GM21786 (cell line): ENCODE measurements around the gene SVIL.
"Not testable (repeated sequence)": the region's sequence is repeated elsewhere in the genome, so short reads cannot be mapped to it uniquely, and the experiment has no call there.

Experiments
- ATAC-seq: cut with Tn5 transposase; IDR thresholded peaks from one replicate; pipeline ENCODE4 v1.9.1; 2021; ENCODE audit not compliant: unreplicated experiment

The SVIL gene

DNA sequence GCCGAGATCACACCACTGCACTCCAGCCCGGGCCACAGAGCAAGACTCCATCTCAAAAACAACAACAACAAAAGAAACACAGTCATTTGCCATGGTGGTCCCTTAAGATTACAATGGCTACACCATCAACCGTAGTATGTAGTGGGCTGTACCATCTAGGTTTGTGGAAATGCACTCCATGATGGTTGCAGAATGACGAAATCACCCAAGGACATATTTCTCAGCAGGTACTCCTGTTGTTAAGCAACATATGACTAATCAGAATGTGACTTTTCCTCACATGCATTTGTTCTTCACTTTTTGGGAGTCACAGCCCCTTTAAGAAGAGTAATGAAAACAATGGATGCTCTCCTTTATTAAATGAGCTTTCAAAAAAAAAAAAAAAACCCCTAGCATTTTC is 11.0 kb downstream of the SVIL start:
- ATAC-seq: no peak

- no peak for ATAC-seq
These were observed 12.3 kb downstream of the SVIL start for GRCh38 chr10:29622382-29622922.

DNA sequence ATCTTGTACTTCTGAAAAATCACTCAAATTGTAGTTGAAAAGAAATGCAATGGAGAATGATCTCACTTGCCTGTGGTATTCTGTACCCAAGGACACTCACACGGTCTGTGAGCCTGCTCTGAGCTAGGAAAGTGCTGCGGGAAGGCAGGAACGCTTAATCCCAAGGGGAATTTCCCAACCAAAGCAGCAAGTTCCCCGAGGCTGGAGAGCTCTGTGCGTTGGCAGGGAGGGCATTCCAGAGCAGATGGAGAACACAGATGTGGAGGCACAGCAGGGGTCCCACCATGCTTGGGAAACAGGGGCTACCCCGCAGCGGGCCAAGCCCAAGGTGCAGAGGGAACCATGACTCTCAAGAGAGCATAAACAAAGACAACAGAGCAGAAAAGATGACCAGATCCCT is 13.6 kb downstream of the SVIL start:
- no peak for ATAC-seq

DNA sequence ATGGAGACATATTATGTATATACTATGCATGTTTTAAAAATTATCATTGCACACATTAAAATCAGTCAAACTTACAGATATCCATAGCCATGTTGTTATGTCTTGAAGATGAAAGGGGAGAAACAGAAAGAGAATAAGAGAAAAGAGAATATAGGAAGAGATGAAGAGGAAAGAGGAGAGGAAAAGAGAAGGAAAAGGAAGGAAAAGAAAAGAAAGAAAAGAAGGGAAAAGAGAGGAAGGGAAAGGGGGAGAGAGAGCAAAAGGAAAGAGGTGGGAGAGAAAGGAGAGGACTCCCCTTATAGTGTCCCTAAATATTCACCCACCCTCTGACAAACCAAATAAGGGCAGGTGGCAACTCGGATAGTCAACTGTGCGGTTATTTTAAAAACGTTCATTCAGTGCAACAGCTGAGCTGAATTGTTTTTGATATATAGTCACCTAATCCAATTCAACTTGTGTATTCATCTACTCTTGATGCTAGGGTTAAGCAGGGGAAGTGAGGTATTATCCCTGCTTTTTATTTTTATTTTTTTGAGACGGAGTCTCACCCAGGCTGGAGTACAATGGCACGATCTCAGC is 14.6 kb downstream of the SVIL start:
- no peak for ATAC-seq

DNA sequence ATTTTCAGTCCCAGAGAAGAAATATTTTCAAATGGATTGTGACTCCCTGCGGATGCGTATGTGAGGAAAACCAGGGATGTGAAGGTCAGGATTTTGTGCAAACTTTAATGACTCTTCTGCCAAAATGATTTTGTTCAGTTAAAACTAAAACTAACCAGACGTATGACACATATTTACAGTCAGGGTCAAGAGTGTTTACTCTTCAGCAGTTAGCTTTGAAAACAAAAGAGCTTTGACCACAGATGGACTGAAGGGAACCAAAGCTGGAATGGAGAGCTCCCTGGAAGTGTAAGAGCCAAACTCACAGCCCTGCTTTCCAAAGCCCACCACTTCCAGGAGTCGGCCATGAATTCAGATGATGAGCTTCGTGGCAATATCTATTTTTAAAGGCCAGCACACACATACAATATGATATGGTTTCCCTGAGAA is 15.5 kb downstream of the SVIL start:
- ATAC-seq: no peak

- no peak for ATAC-seq
These were observed 16.2 kb downstream of the SVIL start for GRCh38 chr10:29618341-29619171.

DNA sequence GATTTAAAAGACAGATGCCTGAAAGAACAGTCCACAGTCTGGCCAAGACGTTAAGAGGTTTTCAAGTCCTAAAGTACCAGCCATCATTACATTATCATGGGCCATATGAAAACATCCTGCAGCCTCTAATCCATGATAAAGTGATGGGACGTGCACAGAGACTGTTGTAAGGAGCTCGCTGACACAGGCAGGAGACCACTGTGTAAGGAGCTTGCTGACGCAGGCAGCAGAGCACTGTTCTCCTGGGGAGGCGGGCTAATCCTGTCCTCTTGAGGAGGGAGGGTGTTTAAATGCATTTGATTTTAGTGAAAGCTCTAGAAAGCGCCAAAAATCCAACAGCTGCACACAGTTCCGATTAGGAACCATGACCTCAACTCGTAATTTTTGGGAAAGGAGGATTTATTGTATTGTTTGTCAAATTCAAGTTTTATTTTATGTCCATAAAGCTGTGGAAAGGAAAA is 16.9 kb downstream of the SVIL start:
- no peak for ATAC-seq

DNA sequence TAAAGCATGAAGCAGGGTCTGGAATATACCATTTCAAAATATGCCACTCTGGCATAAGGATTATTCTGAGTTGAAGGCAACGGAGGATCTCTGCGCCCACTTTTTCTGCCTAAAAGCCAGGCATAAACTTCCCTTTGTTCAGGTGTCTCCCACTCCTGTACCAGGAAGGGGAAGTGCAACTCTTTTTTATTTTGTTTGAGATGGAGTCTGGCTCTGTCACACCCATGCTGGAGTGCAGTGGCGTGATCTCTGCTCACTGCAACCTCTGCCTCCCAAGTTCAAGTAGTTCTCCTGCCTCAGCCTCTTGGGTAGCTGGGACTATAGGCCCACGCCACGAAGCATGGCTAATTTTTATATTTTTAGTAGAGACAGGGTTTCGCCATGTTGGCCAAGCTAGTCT is 18.2 kb downstream of the SVIL start:
- ATAC-seq: no peak

GRCh38 chr10:29615195-29615594 is 19.6 kb downstream of the SVIL start:
- ATAC-seq: no peak

DNA sequence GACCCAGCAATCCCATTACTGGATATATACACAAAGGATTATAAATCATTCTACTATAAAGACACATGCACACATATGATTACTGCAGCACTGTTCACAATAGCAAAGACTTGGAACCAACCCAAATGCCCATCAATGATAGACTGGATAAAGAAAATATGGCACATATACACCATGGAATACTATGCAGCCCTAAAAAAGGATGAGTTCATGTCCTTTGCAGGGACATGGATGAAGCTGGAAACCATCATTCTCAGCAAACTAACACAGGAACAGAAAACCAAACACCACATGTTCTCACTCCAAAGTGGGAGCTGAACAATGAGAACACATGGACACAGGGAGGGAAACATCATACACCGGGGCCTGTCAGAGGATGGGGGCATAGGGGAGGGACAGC is 20.5 kb downstream of the SVIL start:
- not testable (repeated sequence) for ATAC-seq

DNA sequence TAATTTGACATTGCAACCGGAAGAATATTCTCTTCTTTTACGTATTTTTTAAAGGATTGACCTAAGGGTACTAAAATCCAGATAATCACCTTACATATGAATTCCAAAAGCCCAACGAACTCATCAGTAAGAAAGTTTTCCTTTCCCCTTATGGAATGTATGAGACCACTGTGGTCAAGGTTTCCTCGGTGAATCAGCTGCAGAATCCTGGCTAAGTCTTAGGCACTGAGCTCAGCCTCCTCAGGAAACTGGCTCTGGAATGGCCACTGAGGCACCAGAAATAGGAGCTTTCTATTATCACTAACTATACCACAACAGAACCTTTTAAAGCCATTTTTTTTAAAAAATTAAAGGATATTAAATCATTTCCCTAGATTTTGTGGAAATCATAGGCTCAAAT is 21.0 kb downstream of the SVIL start:
- ATAC-seq: no peak

DNA sequence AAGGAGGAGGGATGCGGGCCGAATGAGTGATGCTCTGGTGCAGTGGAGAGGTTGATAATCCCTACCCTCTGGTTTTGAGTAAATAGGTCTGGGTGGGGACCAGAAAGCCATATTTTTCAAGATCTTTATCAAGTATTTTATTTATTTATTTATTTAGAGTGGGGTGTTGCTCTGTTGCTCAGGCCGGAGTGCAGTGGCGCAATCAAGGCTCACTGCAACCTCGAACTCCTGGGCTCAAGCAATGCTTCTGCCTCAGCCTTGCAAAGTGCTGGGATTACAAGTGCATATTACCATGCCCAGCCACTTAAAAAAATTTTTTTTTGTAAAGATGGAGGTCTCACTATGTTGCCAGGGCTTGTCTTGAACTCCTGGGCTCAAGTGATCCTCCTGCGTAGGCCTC is 21.6 kb downstream of the SVIL start:
- no peak for ATAC-seq

- no peak for ATAC-seq
These were observed 22.1 kb downstream of the SVIL start for GRCh38 chr10:29612657-29613056.

GRCh38 chr10:29611781-29612381 is 22.9 kb downstream of the SVIL start:
- ATAC-seq: no peak

- no peak for ATAC-seq
These were observed 23.7 kb downstream of the SVIL start for GRCh38 chr10:29610876-29611647.

DNA sequence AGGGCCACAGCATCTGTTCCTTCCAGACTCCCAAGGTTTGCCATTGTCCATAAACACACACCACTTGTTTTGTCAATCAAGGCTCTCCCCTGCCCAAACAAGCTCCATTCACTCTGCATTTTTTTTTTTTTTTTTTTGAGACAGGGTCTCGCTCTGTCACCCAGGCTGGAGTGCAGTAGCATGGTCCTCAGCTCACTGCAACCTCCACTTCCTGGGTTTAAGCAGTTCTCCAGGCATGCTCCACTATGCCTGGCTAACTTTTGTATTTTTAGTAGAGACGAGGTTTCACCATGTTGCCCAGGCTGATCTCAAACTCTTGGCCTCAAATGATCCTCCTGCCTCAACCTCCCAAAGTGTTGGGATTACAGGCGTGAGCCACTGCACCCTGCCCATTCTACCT is 24.4 kb downstream of the SVIL start:
- ATAC-seq: not testable (repeated sequence)

GRCh38 chr10:29609696-29610095 is 25.1 kb downstream of the SVIL start:
- no peak for ATAC-seq

DNA sequence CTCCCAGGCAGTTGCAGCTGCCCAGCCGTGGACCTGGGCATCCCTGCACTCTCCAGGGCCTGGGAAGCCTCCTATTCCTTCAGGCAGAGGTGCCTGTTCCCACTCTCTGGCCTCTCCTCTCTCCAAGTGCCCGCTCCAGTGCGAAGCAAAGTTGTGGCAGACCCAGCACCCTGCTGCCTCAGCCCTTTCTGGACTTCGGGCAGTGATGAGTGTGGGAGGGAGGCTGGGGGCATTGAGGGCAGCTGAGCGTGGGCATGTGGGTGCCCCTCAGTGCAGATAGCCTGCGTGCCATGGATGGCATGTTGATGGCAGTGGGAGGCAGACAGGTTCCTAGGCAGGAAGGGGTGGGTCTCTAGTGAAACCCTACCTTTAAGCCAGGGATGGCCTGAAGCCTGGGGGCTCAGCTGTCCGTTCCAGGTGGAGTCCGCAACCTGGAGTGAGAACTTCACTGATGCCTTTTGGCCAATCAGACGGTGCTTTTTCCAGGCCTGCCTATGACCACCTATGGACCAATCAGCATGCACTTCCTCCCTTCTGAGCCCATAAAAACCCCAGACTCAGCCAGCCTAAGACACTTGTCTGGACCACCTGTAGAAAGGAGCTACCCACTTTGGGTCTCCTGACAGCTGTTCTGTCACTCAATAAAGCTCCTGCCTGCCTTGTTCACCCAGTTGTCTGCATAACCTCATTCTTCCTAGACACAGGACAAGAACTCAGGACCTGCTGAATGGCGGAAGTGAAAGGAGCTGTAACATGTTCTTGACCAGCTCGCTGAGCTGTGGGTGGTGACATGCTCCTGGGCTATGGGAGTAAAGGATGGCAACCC is 26.1 kb downstream of the SVIL start:
- no peak for ATAC-seq

GRCh38 chr10:29608062-29608461 is 26.7 kb downstream of the SVIL start:
- ATAC-seq: no peak

DNA sequence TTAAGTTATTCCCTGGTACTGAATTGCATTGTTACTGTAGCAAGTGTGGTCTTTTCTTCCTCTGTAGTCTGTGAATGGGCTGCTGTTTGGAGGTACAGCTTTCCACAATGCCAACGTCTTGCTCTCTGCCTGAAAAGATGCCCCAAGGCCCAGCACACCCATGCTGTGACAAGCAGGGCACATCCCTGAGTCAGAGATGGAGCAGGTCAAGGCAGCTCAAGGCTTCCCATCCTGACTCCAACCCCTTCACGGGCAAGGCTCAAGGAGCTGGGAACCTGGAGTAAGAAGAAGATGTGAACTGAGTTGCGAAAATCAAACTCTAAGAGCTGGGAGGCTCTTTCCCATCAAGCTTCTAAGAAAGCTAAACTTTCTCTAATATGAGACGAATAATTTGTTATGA is 27.2 kb downstream of the SVIL start:
- ATAC-seq: no peak
